Hematopoietic multipotent progenitor cell (in vitro differentiated cells): ENCODE data around the gene OR8B4. TPM values are rescaled to one million over a fixed set of nuclear protein-coding genes. Genes with fewer than 3 reads are reported as not detected.
"Not testable (repeated sequence)": the region's sequence is repeated elsewhere in the genome, so short reads cannot be mapped to it uniquely, and the experiment has no call there.

ENCODE experiments used
- DNase-seq, 3 donors: peaks; one replicate each; pipeline ENCODE4 v3.0.0-alpha.2; 2011 to 2015; ENCODE audit warnings: low read depth in 2 of 3, low spot score in 2 of 3
- total RNA-seq: library from RNA; depleted of rRNA; stranded (reverse); fragments of >200 nt; gene quantifications from one replicate; pipeline ENCODE4 v1.2.3, GENCODE V29; 2012

OR8B4 gene
- total RNA-seq, 1 donor, result 0.27 TPM

DNA sequence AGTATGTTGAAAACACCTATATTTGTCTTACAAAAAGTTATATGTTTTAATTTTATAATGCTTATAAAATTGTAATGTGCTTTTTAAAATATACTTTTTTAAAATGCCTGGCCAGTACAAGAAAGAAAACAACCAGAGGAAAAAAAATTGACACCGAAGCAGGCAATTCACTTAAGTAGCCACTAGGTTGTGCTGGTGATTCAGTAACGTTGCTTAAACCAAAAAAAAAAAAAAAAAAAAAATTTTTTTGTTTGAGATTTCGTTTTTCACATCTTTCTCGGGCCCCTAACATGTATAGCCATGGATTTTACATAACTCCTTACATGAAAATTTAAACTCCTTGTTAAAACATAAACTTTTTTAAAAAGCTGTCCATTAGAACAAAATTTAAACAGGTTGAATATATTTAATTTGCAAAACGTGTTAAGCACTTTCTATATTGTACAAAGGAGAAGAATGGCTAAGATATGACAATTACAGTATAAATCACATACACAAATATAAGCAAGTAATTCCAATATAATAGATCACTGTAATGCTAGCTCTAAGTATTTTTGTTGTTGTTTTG lies 9.2 kb downstream of the OR8B4 start:
- DNase-seq, result peak in 2 of 3 donors; percentile 19 to 69

DNA sequence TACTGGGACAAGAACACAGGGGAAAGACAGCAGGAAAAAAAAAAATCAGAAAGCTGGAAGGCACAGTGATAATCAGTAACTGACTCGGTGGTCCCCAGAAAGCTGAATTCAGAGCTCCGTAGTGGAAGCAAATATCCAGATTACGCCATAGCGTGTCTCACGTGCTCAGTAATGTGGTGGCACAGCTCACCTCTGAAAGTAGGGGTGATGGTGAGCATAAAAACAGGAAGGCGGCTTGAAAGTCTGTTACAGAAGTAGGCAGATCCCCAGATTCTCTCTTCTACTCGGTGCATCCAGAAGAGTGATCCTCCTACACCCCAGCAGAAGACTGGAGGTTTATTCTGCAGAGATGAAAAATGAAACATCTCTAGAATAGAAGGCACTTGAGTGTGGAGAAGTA lies 14.8 kb downstream of the OR8B4 start:
- DNase-seq, result no peak

DNA sequence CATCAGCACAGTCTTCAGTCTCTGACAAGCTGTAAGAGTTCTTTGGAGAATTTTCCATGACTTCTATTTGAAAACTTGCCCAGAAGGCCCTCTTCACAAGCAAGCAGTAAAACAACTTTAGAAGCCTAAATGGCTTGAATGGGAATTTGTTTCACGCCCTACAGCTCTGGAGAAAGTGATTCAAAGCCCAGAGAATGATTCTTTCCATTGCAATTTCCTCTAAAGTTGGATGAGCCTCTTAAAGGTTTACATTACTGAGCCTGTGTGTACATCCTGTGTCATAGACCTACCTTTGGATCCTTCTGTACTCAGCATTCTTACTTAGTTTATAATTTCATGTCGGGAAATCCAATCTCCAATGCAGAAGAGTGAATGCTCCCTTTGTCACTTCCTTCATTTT lies 19.1 kb downstream of the OR8B4 start:
- DNase-seq, result no peak

- not testable (repeated sequence) for DNase-seq
Measured at GRCh38 chr11:124403186-124403585, 21.5 kb downstream of the OR8B4 start.

DNA sequence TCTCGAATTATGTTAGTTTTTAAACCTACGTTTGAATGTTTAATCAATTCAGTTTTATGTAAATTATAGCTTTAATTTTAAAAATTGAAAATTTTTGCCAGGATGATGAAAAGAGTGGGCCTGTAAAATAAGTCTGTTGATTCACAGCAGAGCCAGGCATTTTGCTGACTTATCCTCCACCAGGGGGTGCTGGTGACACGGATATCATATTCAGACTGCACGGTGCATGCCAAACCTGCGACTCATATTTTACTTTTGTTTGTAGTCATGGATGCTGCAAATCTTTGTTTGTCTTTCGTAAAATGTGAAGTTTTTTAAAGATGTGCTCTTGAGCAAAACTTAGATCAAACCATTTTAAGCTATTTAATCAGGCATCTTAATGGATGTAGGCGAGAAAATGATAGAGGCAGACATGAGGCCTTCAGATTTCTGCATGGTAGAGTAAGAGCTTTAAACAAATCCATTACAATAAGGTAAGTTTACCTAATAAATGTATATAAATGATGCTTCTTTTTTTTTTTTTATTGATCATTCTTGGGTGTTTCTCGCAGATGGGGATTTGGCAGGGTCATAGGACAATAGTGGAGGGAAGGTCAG lies 22.2 kb downstream of the OR8B4 start:
- DNase-seq, result peak in 2 of 3 donors; percentile 63 to 87

GRCh38 chr11:124398924-124399323 lies 25.7 kb downstream of the OR8B4 start, which contains the start of gene OR8B3:
TSS of gene OR8B3 (minus strand) at chr11:124399024. CDS start at chr11:124397351, 1,673 bp downstream.
- no peak for DNase-seq

GRCh38 chr11:124396847-124397246 lies 27.8 kb downstream of the OR8B4 start:
- DNase-seq, result not testable (repeated sequence)

- DNase-seq, result no peak
Measured at GRCh38 chr11:124394408-124394807, 30.3 kb downstream of the OR8B4 start.

DNA sequence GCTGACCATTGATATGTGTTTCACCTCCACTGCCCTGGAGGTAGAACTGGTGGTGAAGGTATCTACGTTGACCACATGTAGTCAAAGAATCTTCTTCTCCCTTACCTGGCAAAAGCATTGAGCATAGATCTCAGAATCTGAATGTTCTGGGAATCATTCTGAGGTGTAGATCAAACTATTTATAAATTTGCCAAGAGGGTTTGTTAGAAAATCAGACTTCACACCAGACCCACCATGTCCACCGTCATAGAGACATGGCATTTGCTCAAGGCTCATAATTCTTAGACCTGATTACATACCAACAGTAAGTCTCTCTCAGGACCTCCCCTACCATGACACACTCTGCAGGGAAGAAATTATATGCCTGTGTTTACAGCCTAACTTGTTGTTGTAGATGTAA lies 40.3 kb downstream of the OR8B4 start, which contains the start of gene OR8B2:
Gene OR8B2, minus strand, starts transcription at position 101 of the 400 bp plus-strand sequence. CDS start 1,156 bp downstream, outside the sequence.
- no peak for DNase-seq

- DNase-seq, result not testable (repeated sequence)
Measured at GRCh38 chr11:124382857-124383256, 41.8 kb downstream of the OR8B4 start.

DNA sequence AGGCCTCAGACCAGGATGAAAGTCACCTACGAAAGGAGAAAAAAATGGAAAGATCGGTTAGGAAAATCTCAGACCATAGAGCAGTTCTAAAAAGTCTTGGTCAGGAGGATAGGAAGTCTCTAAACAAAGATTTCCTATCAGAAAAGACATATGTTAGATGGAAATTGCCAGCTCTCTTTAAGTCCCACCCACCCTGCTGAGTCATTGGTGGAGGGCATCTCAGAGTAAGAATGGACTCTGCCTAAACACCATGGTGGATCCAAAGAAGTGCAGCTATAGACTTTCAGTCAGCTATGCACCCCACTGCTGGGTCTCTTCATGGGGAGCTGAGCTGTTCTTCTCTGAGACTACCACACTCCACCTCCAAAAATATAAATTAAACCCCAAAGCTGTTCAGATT lies 44.1 kb downstream of the OR8B4 start:
- no peak for DNase-seq

DNA sequence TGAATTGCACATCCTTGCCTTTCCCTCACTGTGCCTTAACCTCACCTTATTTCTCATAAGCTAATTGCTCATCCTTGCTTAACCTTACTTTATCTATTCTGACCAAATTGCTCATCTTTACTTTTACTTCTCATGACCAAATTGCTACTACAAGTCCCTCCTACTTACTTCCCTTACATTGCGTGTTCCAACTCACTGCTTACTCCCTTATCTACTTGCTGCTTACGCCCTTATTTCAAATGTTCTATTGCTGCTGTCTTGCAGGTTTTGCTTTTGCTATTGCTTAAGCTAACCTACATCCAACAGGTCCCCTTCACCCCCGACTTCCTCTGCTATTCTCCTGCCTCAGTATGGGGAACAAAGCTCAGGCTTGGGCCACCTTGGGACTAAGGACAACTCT lies 48.4 kb downstream of the OR8B4 start:
- DNase-seq, result no peak

Other genes starting within 250 kb of the OR8B4 start
- not detected for gene OR10D3, start 241.5 kb downstream of the OR8B4 start, total RNA-seq
- gene OR8G1, start 183.8 kb downstream of the OR8B4 start, total RNA-seq, result under 0.01 TPM
- gene OR8G5, start 168.5 kb downstream of the OR8B4 start, total RNA-seq, result not detected
- not detected for gene OR8D1, start 110.9 kb downstream of the OR8B4 start, total RNA-seq
- not detected for gene OR8D2, start 104.7 kb downstream of the OR8B4 start, total RNA-seq
- not detected for gene OR8B2, start 40.4 kb downstream of the OR8B4 start, total RNA-seq
- not detected for gene OR8B3, start 25.8 kb downstream of the OR8B4 start, total RNA-seq
- not detected for gene OR8B8, start 20.8 kb upstream of the OR8B4 start, total RNA-seq
- gene OR8B12, start 118.8 kb upstream of the OR8B4 start, total RNA-seq, result not detected
- gene OR8A1, start 145.1 kb upstream of the OR8B4 start, total RNA-seq, result not detected
- gene PANX3, start 186.6 kb upstream of the OR8B4 start, total RNA-seq, result not detected
- 15.9 TPM for gene TBRG1, start 198.0 kb upstream of the OR8B4 start, total RNA-seq
- 11.0 TPM for gene SIAE, start 248.9 kb upstream of the OR8B4 start, total RNA-seq
- 0.27 TPM for gene SPA17, start 249.0 kb upstream of the OR8B4 start, total RNA-seq